HEK293T (cell line): ENCODE results near the gene GORASP2.

ENCODE experiments used
- CTCF ChIA-PET: fragments of 350-600 bp; formaldehyde crosslinking; extraction: SDS; loops from one replicate; lab custom pipeline; 2021; ENCODE audit warnings: antibody characterized with exemption, inconsistent platforms; lab: Yijun Ruan, JAX
- POLR2A ChIA-PET: fragments of 350-600 bp; formaldehyde crosslinking; extraction: SDS; loops from one replicate; lab custom pipeline; 2020; ENCODE audit warnings: antibody characterized with exemption, inconsistent platforms; lab: Yijun Ruan, JAX
- DNase-seq: peaks from one replicate; pipeline ENCODE4 v3.0.0; 2012; ENCODE audit warnings: mixed read lengths; ENCODE audit errors: extremely low spot score
- ARNT ChIP-seq: fragments of 450-650 bp; IDR thresholded peaks from 2 replicates; pipeline ENCODE4 v1.6.1; 2017; ENCODE audit warnings: mild to moderate bottlenecking
- BHLHE40 ChIP-seq: fragments of 450-650 bp; IDR thresholded peaks from 2 replicates; pipeline ENCODE4 v1.6.1; 2016; ENCODE audit warnings: mild to moderate bottlenecking, moderate library complexity, borderline replicate concordance
- CTBP1 ChIP-seq: fragments of 450-650 bp; IDR thresholded peaks from 2 replicates; pipeline ENCODE4 v1.6.1; 2016; ENCODE audit warnings: borderline replicate concordance
- ELF4 ChIP-seq: fragments of 450-650 bp; IDR thresholded peaks from 2 replicates; pipeline ENCODE4 v1.6.1; 2017; ENCODE audit warnings: antibody characterized with exemption
- FOXA1 ChIP-seq: fragments of 450-650 bp; IDR thresholded peaks from 2 replicates; pipeline ENCODE4 v1.6.1; 2016; ENCODE audit warnings: mild to moderate bottlenecking
- FOXK2 ChIP-seq: fragments of 450-650 bp; IDR thresholded peaks from 2 replicates; pipeline ENCODE4 v1.6.1; 2016; ENCODE audit warnings: mild to moderate bottlenecking
- FOXM1 ChIP-seq: fragments of 450-650 bp; IDR thresholded peaks from 2 replicates; pipeline ENCODE4 v1.6.1; 2017; ENCODE audit warnings: mild to moderate bottlenecking, borderline replicate concordance
- HDGF ChIP-seq: fragments of 450-650 bp; IDR thresholded peaks from 2 replicates; pipeline ENCODE4 v1.6.1; 2017; ENCODE audit warnings: antibody characterized with exemption, borderline replicate concordance
- L3MBTL2 ChIP-seq: fragments of 450-650 bp; conservative IDR thresholded peaks from 2 replicates; pipeline ENCODE4 v1.6.1; 2016; ENCODE audit warnings: mild to moderate bottlenecking
- LEF1 ChIP-seq: fragments of 450-650 bp; IDR thresholded peaks from 2 replicates; pipeline ENCODE4 v1.6.1; 2017; ENCODE audit warnings: mild to moderate bottlenecking, borderline replicate concordance
- NFRKB ChIP-seq: fragments of 450-650 bp; IDR thresholded peaks from 2 replicates; pipeline ENCODE4 v1.6.1; 2016; ENCODE audit warnings: mild to moderate bottlenecking, moderate library complexity
- PKNOX1 ChIP-seq: fragments of 450-650 bp; IDR thresholded peaks from 2 replicates; pipeline ENCODE4 v1.6.1; 2016
- SP1 ChIP-seq: fragments of 450-650 bp; IDR thresholded peaks from 2 replicates; pipeline ENCODE4 v1.6.1; 2017
- SUZ12 ChIP-seq: fragments of 450-650 bp; IDR thresholded peaks from 2 replicates; pipeline ENCODE4 v1.6.1; 2016; ENCODE audit warnings: mild to moderate bottlenecking
- TARDBP ChIP-seq: fragments of 450-650 bp; IDR thresholded peaks from 2 replicates; pipeline ENCODE4 v1.6.1; 2016
- ZNF384 ChIP-seq: fragments of 450-650 bp; IDR thresholded peaks from 2 replicates; pipeline ENCODE4 v1.6.1; 2016

GORASP2 gene

GRCh38 chr2:170886386-170886785, 42.7 kb upstream of the GORASP2 start:
- POLR2A ChIA-PET, result no interaction called here
- CTCF ChIA-PET, result interaction anchor here (1.3 kb wide), 1 partner anchor 13 kb away, joined by 4 read pairs; no protein-coding TSS in a partner anchor
- DNase-seq, result no peak

GRCh38 chr2:170887496-170887895, 41.6 kb upstream of the GORASP2 start:
- TF ChIP-seq FOXK2 (no peak), FOXA1 (no peak), ZNF384 (no peak), HDGF (no peak)
- ChIA-PET POLR2A (no interaction called here), CTCF (interaction anchor here (1.3 kb wide), 1 partner anchor 14 kb away, joined by 4 read pairs; no protein-coding TSS in a partner anchor)
- no peak for DNase-seq

More at GRCh38 chr2:170886386-170886785, 42.7 kb upstream of the GORASP2 start:
- no peak for TF ChIP-seq FOXM1
- TF ChIP-seq LEF1, result no peak
- no peak for TF ChIP-seq ELF4
- no peak for TF ChIP-seq HDGF
- TF ChIP-seq SUZ12, result no peak
- no peak for TF ChIP-seq NFRKB
- TF ChIP-seq SP1, result no peak
- TF ChIP-seq CTBP1, result no peak
- TF ChIP-seq BHLHE40, result no peak
- TF ChIP-seq PKNOX1, result no peak
- no peak for TF ChIP-seq ARNT
- TF ChIP-seq L3MBTL2, result no peak
- no peak for TF ChIP-seq FOXA1
- TF ChIP-seq ZNF384, result no peak
- TF ChIP-seq FOXK2, result no peak
- TF ChIP-seq TARDBP, result no peak

GRCh38 chr2:170887896-170888295, 41.2 kb upstream of the GORASP2 start:
- POLR2A ChIA-PET, result no interaction called here
- no peak for TF ChIP-seq FOXK2
- no peak for DNase-seq
- CTCF ChIA-PET, result interaction anchor here (1.3 kb wide), 1 partner anchor 15 kb away, joined by 4 read pairs; no protein-coding TSS in a partner anchor

GRCh38 chr2:170891893-170892292, 37.2 kb upstream of the GORASP2 start:
- ChIA-PET POLR2A (no interaction called here), CTCF (interaction anchor here (0.7 to 1.5 kb wide), 2 partner anchors 19 to 113 kb away, joined by 4 to 5 read pairs; no protein-coding TSS in a partner anchor)
- no peak for TF ChIP-seq HDGF

GRCh38 chr2:170892391-170892951, 36.6 kb upstream of the GORASP2 start:
- POLR2A ChIA-PET, result no interaction called here
- CTCF ChIA-PET, result no interaction called here
- no peak for DNase-seq
- TF ChIP-seq NFRKB (no peak), L3MBTL2 (no peak), SUZ12 (no peak)

More at GRCh38 chr2:170891893-170892292, 37.2 kb upstream of the GORASP2 start:
- no peak for DNase-seq

GRCh38 chr2:170895023-170895757, 33.9 kb upstream of the GORASP2 start:
- TF ChIP-seq FOXM1 (no peak), CTBP1 (no peak), BHLHE40 (no peak), NFRKB (no peak), HDGF (no peak), LEF1 (no peak), L3MBTL2 (no peak), FOXK2 (no peak), ELF4 (no peak), ARNT (no peak)
- CTCF ChIA-PET, result interaction anchor here (0.5 to 1.5 kb wide), 2 partner anchors 17 to 33 kb away, joined by 3 to 4 read pairs; no protein-coding TSS in a partner anchor
- DNase-seq, result no peak
- POLR2A ChIA-PET, result no interaction called here

DNA sequence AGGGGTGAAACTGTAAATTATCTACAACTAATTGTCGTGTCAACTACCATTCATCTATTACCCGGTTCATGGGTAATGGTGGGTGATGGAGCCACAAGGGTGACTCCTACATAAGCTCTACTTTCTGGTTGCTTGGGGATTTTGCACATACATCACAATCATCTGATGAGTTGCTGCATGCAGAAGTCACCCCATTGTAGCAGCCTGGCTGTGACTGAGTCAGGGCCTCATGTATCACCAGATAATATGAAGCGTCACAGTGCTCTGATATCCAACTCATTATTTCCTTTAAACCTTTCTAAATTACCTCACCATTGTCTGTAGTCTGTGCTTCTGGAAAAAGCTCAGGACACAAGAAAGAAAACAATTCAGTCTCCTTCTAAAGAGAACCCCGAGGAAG, 32.4 kb upstream of the GORASP2 start:
- TF ChIP-seq TARDBP, result no peak
- no peak for TF ChIP-seq FOXM1
- no peak for TF ChIP-seq CTBP1
- no peak for TF ChIP-seq ARNT
- no peak for TF ChIP-seq HDGF
- TF ChIP-seq SUZ12, result no peak
- no peak for TF ChIP-seq SP1
- TF ChIP-seq LEF1, result no peak
- TF ChIP-seq ZNF384, result no peak
- TF ChIP-seq BHLHE40, result no peak
- TF ChIP-seq FOXA1, result no peak
- no peak for DNase-seq
- CTCF ChIA-PET, result interaction anchor here (0.7 kb wide), 1 partner anchor 11 kb away, joined by 3 read pairs; no protein-coding TSS in a partner anchor
- POLR2A ChIA-PET, result no interaction called here

DNA sequence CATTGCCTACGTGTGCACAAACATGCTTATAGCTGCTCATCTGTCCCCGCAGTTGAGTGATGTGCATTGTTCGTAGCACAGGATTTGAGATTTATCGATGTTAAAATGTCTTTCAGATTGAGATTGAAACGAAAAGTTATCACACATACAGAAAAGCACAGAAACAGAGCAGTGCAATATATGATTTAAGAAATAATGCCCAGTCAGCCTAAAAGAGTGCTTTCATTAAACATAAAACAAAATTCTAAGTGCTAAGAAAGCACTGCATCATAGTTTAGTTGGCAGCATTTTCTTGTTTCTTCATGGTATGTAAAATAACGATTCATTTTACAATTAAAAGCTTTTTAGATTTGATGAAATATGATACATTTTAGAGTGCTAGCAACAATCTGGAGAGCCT, 31.9 kb upstream of the GORASP2 start:
- no peak for DNase-seq
- no peak for TF ChIP-seq HDGF
- no peak for TF ChIP-seq PKNOX1
- POLR2A ChIA-PET, result no interaction called here
- CTCF ChIA-PET, result interaction anchor here (1.2 kb wide), 1 partner anchor 24 kb away, joined by 3 read pairs; no protein-coding TSS in a partner anchor
